OCI-LY7 (cell line): ENCODE measurements around the gene SIGLECL1.

Source experiments
- CTCF ChIP-seq: fragments of 200-600 bp; sonication (generic); conservative IDR thresholded peaks from 2 replicates; pipeline ENCODE4 v1.5.1; 2014; ENCODE audit warnings: mild to moderate bottlenecking, antibody characterized with exemption, low read length, moderate library complexity, mixed read lengths
- EZH2phosphoT487 ChIP-seq: fragments of 200-600 bp; sonication (generic); IDR thresholded peaks from 2 replicates; pipeline ENCODE4 v1.6.1; 2018; ENCODE audit warnings: low read depth, borderline replicate concordance, mild to moderate bottlenecking, mixed run types, antibody characterized with exemption, low read length, moderate library complexity, mixed read lengths

- TF ChIP-seq CTCF (no peak), EZH2phosphoT487 (no peak)
These were observed 67.1 kb downstream of the SIGLECL1 start for GRCh38 chr19:51317968-51318367.
